GM18499 (cell line): ENCODE data around the gene HERC2.
"Not testable (repeated sequence)": the region's sequence is repeated elsewhere in the genome, so short reads cannot be mapped to it uniquely, and the experiment has no call there.

Experiments used
- ATAC-seq: cut with Tn5 transposase; IDR thresholded peaks from one replicate; pipeline ENCODE4 v1.9.1; 2021; ENCODE audit warnings: moderate number of reproducible peaks; ENCODE audit not compliant: insufficient read depth, unreplicated experiment

Gene HERC2

GRCh38 chr15:28286659-28287058, 35.3 kb downstream of the HERC2 start:
- not testable (repeated sequence) for ATAC-seq

DNA sequence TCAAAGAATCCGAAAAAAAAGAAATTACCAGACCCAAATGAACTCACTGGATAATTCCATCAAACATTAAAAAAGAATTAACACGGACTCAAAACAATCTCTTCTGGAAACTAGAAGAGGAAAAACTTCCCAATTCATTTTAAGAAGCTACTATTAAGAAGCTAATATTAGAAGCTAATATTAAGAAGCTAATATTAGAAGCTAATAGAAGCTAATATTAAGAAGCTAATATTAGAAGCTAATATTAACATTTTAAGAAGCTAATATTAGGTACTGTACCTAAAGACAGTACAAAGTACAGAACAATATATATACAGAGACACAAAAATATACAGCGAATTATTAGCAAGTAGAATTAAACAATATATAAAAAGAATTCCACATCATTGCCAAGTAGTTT, 35.9 kb downstream of the HERC2 start:
- no peak for ATAC-seq

- ATAC-seq = no peak
These were observed 40.1 kb downstream of the HERC2 start for GRCh38 chr15:28281876-28282275.

DNA sequence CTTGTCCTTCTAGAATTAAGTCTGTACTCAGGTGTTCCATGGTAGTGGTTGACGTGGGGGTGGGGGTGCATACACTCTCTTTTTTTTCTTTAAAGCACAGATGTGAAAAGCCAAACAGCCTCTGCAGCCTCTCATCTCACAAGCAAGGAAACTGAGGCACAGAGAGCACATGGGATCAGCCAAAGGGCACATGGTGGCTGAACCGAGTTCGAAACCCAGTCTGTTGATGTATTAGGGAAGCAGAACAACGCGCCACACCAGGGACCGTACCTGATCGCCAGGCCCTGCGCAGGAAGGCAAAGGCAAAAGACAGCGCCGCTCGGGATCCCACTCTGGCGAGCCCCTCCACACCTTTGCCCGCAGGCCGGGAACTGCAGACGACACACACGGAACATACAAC, 47.3 kb downstream of the HERC2 start:
- no peak for ATAC-seq

- no peak for ATAC-seq
These were observed 47.9 kb downstream of the HERC2 start for GRCh38 chr15:28273873-28274610.

DNA sequence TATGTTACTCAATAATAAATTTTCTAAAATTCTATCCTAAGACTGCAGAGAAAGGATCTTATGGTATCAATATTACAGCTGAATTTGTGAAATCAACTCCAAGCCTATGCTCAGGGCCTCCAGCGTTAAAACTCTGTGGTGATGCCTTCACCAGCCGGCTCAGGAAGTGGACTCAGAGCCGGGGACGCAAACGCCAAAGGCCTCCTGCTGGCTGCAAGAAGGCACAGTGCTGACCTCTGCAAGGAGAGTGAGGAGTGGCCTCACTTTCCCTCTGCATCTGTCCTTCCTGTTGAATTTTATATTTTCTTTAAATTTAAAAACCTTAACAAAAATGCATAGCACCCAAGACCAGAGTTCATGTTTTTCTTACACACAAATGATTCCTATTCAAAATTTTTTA, 48.5 kb downstream of the HERC2 start:
- ATAC-seq = no peak

DNA sequence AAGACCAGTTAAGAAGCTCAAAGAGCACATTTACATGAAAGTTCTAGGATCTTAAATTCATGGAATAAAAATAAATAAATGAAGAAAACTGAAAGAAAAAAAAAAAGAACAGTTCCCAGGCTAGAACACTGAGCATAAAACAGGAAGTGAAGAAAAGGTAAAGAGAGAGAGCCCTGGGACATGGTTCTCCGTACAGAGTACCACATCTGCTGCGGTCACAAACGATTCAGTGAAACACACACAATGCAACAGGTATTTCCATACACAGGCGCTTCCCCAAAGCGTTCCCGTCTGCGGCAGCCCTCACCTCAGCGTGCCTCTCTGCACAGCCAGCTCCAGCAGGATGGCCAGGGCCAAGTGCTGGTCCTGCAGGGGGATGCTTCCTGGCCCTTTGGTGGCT, 49.4 kb downstream of the HERC2 start:
- ATAC-seq = no peak

GRCh38 chr15:28271697-28272260, 50.2 kb downstream of the HERC2 start:
- no peak for ATAC-seq

GRCh38 chr15:28269097-28269496, 52.9 kb downstream of the HERC2 start:
- no peak for ATAC-seq

DNA sequence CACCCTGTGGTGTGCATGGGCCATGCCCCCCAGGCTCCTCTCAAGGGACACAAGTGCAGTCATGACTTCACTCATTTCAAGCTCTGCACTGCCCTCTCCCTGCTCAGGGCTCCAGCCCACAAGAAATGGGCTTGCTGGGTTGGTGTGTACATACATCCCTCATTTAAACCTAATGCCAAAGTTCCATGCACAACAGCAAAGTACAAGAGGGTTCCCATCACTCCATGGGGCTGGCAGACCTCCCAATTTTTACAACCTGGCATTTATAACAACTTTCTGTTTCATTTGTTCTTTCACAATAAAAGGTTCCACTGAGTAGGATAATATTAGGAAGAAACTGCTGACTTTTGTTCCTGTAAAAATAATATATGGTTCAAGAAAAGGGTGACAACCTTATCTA, 54.3 kb downstream of the HERC2 start:
- no peak for ATAC-seq

DNA sequence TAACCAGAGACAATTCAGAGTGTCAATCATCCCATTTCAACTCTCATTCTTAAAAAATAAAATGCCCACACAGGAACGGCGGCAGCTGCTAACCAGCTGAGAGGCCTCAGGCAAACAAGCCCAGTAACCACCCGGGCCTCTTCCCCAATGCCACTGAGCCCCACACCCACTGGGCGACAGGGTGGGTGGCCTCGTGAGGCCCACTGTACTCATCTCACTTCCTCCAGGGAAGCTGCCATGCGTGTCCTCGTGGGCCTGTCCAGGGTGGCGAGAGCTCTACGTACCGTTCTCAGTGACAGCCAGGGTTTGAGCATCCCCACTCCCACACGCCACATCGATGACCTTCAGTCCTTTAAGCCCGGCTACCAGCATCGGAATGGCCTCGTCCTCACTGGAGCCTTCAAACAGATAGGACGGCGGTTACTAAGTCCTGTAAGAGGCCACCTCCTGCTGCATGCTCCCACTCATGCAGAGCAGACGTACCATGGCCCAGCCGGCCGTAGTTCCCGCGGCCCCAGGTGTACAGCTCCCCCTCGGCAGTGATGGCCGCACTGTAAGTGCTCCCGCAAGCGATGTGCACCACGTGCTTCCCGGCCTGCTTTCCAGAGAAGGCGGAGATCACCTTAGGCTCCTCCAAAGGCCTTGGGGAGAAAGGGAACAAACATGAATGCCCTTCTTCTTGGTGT, 56.5 kb downstream of the HERC2 start:
- no peak for ATAC-seq

GRCh38 chr15:28264166-28264565, 57.8 kb downstream of the HERC2 start:
- no peak for ATAC-seq

DNA sequence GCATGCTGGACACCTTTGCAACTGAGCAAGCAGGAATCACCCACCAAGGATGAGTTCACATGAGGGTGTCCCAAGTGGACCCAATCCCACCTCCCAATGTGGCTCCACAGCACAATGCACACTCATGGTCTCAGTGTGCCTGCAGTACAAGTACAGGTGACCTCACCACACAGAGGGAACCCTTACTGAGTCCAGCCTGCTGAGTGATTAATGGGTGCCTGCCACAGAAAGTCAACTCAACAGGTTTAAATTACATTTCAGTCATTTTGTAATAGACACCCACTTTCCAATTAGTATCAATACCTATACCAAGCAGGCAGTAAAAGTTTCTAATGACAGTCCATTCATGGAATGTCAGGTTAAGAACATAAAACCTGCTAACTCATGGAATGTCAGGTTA, 59.5 kb downstream of the HERC2 start:
- ATAC-seq = no peak

DNA sequence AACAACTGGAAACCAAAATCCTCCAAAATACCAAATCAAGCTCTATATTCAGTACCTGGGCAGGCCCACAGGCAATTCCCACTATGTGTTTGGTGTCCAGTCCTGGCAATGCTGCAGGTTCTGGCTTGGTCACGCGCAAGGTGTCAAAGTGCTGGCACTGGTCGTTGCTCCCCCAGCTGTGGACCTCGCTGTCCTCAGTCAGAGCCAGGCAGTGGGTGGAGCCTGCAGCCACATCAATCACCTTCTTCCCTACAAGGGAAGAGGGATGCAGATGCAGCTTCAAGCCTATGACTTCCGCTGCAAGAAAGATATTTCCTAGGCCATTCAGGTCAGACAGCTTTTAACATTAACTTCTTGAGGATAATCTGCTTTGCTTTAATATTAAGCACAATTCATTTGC, 61.3 kb downstream of the HERC2 start:
- no peak for ATAC-seq

GRCh38 chr15:28260317-28260716, 61.7 kb downstream of the HERC2 start:
- ATAC-seq = no peak

- ATAC-seq = no peak
These were observed 66.0 kb downstream of the HERC2 start for GRCh38 chr15:28255965-28256364.

DNA sequence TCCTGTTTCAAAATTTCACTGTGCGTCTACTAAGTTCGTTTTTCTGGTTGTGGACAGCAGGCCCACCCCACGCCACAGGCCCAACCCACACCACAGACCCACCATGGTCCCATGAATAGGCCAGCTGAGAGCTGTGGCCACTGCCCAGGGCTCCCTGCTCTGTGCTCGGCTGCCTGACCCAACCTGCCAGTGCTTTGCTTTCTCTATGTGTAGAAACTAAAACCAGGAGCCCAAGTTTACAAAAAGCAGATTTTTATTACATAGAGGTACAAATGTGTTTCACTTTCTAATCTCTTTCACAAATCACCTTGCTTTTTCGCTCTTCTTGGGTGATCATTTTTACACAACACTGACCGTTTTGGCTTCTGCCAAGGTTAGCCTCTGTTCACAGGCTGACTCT, 69.1 kb downstream of the HERC2 start:
- ATAC-seq = no peak

- no peak for ATAC-seq
These were observed 75.4 kb downstream of the HERC2 start for GRCh38 chr15:28246605-28247004.

GRCh38 chr15:28243901-28244300, 78.1 kb downstream of the HERC2 start:
- no peak for ATAC-seq

DNA sequence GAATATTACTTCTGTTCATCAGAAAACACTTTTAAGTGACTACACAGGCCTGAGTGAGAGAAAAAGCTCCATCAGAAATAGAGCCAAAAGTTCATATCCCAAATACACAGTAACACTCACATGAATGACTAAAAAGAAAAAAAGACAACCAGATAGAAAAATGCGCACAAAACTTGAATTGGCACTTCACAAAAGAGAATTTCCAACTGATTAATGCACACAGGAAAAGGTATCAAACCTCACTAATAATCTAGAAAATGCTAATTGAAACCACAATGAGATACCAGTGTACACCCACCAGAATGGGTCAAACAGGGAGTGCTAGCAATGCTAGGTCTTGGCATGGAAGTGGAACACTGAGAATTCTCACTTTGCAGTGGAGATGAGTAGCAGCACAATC, 78.6 kb downstream of the HERC2 start:
- ATAC-seq = no peak

DNA sequence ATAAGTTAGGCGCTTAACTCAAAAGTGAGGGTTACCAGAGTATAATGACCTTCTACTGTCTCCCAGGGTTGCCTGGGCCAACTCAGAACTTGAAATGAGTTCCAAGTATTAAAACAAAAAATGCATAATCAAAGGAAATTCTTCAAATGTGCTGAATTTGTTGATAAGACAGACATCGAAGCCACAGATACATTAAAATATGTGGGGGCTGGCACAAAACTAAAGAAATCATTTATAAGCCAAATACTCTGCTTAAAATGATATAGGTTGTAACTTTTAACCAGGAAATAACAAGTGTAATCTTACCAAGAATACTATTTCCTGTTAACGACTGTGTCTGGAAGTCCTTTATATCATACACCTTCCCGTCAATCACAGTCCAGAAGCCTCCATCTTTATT, 83.7 kb downstream of the HERC2 start:
- ATAC-seq = not testable (repeated sequence)

GRCh38 chr15:28231743-28232142, 90.2 kb downstream of the HERC2 start:
- ATAC-seq = not testable (repeated sequence)
